Measurements from ENCODE around the gene GALC. TPM values are rescaled to one million over a fixed set of nuclear protein-coding genes. Genes with fewer than 3 reads are reported as not detected.

Gene GALC
- total and polyA plus RNA-seq, 9 of the 15 experiments (the other 6 are each of a cell fraction or from before 2014, with no cell fraction given) = 1.6 to 15.0 (median 7.3) TPM

GRCh38 chr14:88004506-88005036 lies 11.6 kb upstream of the GALC start:
- Histone ChIP-seq H3K9me3 (replicated peaks; ENCODE audit: control insufficient read depth, insufficient read depth, low read depth, low read length) (no peaks in the 10 kb centered on the region), H3K4me2 (ENCODE audit: insufficient read depth, low read length) (no peak overlapping the region), H3K9me1 (ENCODE audit: control insufficient read depth, insufficient read depth, low read length) (no peaks in the 10 kb centered on the region), H3K9ac (ENCODE audit: insufficient read depth in 1 of 2, low read depth in 2 of 2, low read length in 2 of 2) (no peak overlapping the region), H3K4me3 (no peak overlapping the region), H4K20me1 (replicated peaks; ENCODE audit: control insufficient read depth, insufficient read depth, low read length) (no peaks in the 10 kb centered on the region), H3K27me3 (ENCODE audit: control insufficient read depth in 2 of 2, insufficient read depth in 2 of 2, low read length in 2 of 2) (no peaks in the 10 kb centered on the region), H2AFZ (ENCODE audit: low read depth, low read length) (no peak overlapping the region), H3K36me3 (ENCODE audit: control insufficient read depth, insufficient read depth, low read length) (no peaks in the 10 kb centered on the region), H3K79me2 (ENCODE audit: control insufficient read depth, insufficient read depth, low read length) (no peaks in the 10 kb centered on the region), H3K4me1 (replicated peaks in 1 of 2; ENCODE audit: control insufficient read depth in 2 of 2, insufficient read depth in 2 of 2, low read length in 2 of 2) (no peaks in the 10 kb centered on the region), H3K27ac (ENCODE audit: extremely low read depth, low read depth, low read length) (no peak overlapping the region)
- ATAC-seq (no peak), DNase-seq (ENCODE audit: extremely low read depth in 1 of 4, low spot score in 3 of 4) (no peak), FAIRE-seq (no peak)
- ChIA-PET POLR2A (no interaction called here), CTCF (ENCODE audit: low intra/inter-chr PET ratio) (no interaction called here)
- intact Hi-C loops (cut with micrococcal nuclease) (no loop called here), in situ Hi-C loops (cut with MboI) (no loop called here)
- peak; percentile 44 for TF ChIP-seq PRDM10 (IDR thresholded peaks at IDR 0.05; ENCODE audit: partially characterized antibody)
- no peak for TF ChIP-seq ZNF224 (CRISPR knock-in tag; IDR thresholded peaks at IDR 0.05)
- peak; percentile 38; the same call in 1 of the 2 replicates for TF ChIP-seq ZNF24 (IDR thresholded peaks at IDR 0.05)
- BruUV-seq (replicated peaks) = no TSS peak
- 46% methylated on average over 3 of the region's 3 CpGs for WGBS (ENCODE audit: insufficient coverage, low coverage, missing lambda C conversion rate)
